ENCODE results near the gene SORCS2. TPM values are rescaled to one million over a fixed set of nuclear protein-coding genes. Genes with fewer than 3 reads are reported as not detected.

SORCS2 gene
- total and polyA plus RNA-seq, 2 of the 8 experiments (the other 6 are each of a cell fraction or from before 2014, with no cell fraction given), result 0.36 to 1.8 TPM

DNA sequence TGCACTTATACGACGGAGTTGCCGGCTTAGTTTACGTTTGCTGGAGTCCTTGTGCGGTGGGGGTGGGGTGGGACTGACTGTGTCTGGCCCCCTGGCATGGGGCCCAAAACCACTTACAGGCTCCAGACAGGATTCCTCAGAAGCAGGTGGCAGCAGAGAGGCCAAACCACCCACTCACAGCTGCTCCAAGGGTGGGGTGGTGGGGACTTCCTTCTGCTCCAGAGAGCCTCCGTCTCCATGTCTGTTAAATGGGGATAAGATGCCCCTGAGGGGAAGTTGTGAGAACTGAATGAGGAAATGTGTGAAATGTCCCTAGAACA lies 205.7 kb downstream of the SORCS2 start:
- Histone ChIP-seq H2BK15ac (ENCODE audit: low read length) (no peak overlapping the region), H3K14ac (ENCODE audit: insufficient read length) (no peak overlapping the region), H3K18ac (ENCODE audit: extremely low read depth, low read length) (no peak overlapping the region), H4K5ac (ENCODE audit: insufficient read length, low read depth, low read length) (no peak overlapping the region), H4K8ac (ENCODE audit: extremely low read depth, insufficient read depth, low read length) (no peak overlapping the region), H2BK20ac (ENCODE audit: low read length) (no peak overlapping the region), H3K9ac (replicated peaks in 1 of 4; ENCODE audit: extremely low read depth in 1 of 4, low read depth in 3 of 4, low read length in 3 of 4) (no peak overlapping the region), H2AFZ (ENCODE audit: low read length) (no peak overlapping the region), H3K27ac (ENCODE audit: low read depth, low read length) (no peak overlapping the region), H3K23ac (ENCODE audit: insufficient read length) (no peak overlapping the region), H4K91ac (replicated peaks; ENCODE audit: insufficient read length, low read length) (no peak overlapping the region), H3K36me3 (ENCODE audit: control insufficient read depth in 2 of 4, insufficient read depth in 4 of 4, low read length in 3 of 4) (no peaks in the 10 kb centered on the region), H4K20me1 (replicated peaks in 1 of 2; ENCODE audit: control insufficient read depth in 1 of 2, insufficient read depth in 2 of 2, low read length in 2 of 2) (peaks cover 0 to 2% of the 10 kb centered on the region in 2 experiments), H3K56ac (replicated peaks; ENCODE audit: insufficient read length, low read depth, low read length) (no peak overlapping the region), H2BK120ac (replicated peaks; ENCODE audit: low read depth, low read length) (no peak overlapping the region), H2AK5ac (ENCODE audit: low read depth, low read length) (no peak overlapping the region), H3K4me3 (ENCODE audit: extremely low read depth in 1 of 4, insufficient read depth in 2 of 4, low read depth in 3 of 4, low read length in 4 of 4) (no peak overlapping the region), H3K4me2 (ENCODE audit: insufficient read depth in 1 of 2, low read depth in 2 of 2, low read length in 2 of 2) (no peak overlapping the region), H3K9me3 (ENCODE audit: insufficient read depth in 2 of 2, low read depth in 1 of 2, low read length in 1 of 2) (no peaks in the 10 kb centered on the region), H3K27me3 (replicated peaks in 1 of 4; ENCODE audit: control insufficient read depth in 3 of 4, extremely low read depth in 1 of 4, insufficient read depth in 3 of 4, low read length in 3 of 4) (peaks cover 0 to 3% (median under 1%) of the 10 kb centered on the region in 4 experiments; a peak in 2 of 7 replicates), H3K4me1 (replicated peaks in 1 of 4; ENCODE audit: control insufficient read depth in 3 of 4, insufficient read depth in 4 of 4, low read length in 3 of 4) (no peaks in the 10 kb centered on the region), H3K4ac (replicated peaks; ENCODE audit: insufficient read length, low read depth, low read length) (no peak overlapping the region), H3K23me2 (ENCODE audit: low read depth, low read length) (peaks cover 9% of the 10 kb centered on the region; the same call in 1 of the 2 replicates), H2BK12ac (ENCODE audit: low read depth, low read length) (no peak overlapping the region), H2BK5ac (ENCODE audit: low read depth, low read length) (no peak overlapping the region), H3K79me1 (ENCODE audit: low read depth, low read length) (no peaks in the 10 kb centered on the region), H3K79me2 (ENCODE audit: control insufficient read depth in 1 of 2, insufficient read depth in 2 of 2, low read length in 2 of 2) (no peaks in the 10 kb centered on the region)
- FAIRE-seq, result no peak
- DNase-seq (ENCODE audit: low read depth in 1 of 2, low spot score in 2 of 2), result peak in 1 of 2 experiments; percentile 37
- 82% methylated on average over 6 of the region's 6 CpGs; no CpG with 5 or more reads in 1 of the 2 experiments for WGBS, 2 experiments (ENCODE audit: extremely low coverage in 1 of 2, insufficient coverage in 1 of 2, insufficient read length in 1 of 2, insufficient replicate concordance in 2 of 2, low coverage in 1 of 2, low lambda C conversion rate in 2 of 2, missing lambda C conversion rate in 1 of 2)
- CTCF ChIA-PET (ENCODE audit: partially characterized antibody), result interaction anchor here (0.9 to 1.5 kb wide), 2 partner anchors 63 to 322 kb away, joined by 3 to 5 read pairs; no protein-coding TSS in a partner anchor
- POLR2A ChIA-PET (ENCODE audit: partially characterized antibody), result no interaction called here
- TF ChIP-seq POLR2A (IDR thresholded peaks at IDR 0.05; ENCODE audit: control extremely low read depth in 1 of 2, low read depth in 2 of 2, low read length in 2 of 2) (no peak), SIRT6 (IDR thresholded peaks at IDR 0.05; ENCODE audit: low read length) (no peak), BCL11A (IDR thresholded peaks at IDR 0.05; ENCODE audit: low read depth in 2 of 2, low read length in 2 of 2) (no peak), EP300 (IDR thresholded peaks at IDR 0.05; ENCODE audit: borderline replicate concordance in 1 of 2, low read depth in 2 of 2, low read length in 2 of 2) (no peak), MAFK (IDR thresholded peaks at IDR 0.05; ENCODE audit: low read depth, low read length) (no peak), SP4 (IDR thresholded peaks at IDR 0.05; ENCODE audit: low read length) (no peak), TAF7 (optimal IDR thresholded peaks at IDR 0.05; ENCODE audit: borderline replicate concordance, low read depth, low read length) (no peak)
